ENCODE results near the gene PTGDR.

GRCh38 chr14:52296378-52296777 lies 28.9 kb downstream of the PTGDR start:
- TF ChIP-seq, protein P1, sequence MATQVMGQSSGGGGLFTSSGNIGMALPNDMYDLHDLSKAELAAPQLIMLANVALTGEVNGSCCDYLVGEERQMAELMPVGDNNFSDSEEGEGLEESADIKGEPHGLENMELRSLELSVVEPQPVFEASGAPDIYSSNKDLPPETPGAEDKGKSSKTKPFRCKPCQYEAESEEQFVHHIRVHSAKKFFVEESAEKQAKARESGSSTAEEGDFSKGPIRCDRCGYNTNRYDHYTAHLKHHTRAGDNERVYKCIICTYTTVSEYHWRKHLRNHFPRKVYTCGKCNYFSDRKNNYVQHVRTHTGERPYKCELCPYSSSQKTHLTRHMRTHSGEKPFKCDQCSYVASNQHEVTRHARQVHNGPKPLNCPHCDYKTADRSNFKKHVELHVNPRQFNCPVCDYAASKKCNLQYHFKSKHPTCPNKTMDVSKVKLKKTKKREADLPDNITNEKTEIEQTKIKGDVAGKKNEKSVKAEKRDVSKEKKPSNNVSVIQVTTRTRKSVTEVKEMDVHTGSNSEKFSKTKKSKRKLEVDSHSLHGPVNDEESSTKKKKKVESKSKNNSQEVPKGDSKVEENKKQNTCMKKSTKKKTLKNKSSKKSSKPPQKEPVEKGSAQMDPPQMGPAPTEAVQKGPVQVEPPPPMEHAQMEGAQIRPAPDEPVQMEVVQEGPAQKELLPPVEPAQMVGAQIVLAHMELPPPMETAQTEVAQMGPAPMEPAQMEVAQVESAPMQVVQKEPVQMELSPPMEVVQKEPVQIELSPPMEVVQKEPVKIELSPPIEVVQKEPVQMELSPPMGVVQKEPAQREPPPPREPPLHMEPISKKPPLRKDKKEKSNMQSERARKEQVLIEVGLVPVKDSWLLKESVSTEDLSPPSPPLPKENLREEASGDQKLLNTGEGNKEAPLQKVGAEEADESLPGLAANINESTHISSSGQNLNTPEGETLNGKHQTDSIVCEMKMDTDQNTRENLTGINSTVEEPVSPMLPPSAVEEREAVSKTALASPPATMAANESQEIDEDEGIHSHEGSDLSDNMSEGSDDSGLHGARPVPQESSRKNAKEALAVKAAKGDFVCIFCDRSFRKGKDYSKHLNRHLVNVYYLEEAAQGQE (IDR thresholded peaks at IDR 0.05; ENCODE audit: unreplicated experiment) = no peak
- TF ChIP-seq, protein P2, sequence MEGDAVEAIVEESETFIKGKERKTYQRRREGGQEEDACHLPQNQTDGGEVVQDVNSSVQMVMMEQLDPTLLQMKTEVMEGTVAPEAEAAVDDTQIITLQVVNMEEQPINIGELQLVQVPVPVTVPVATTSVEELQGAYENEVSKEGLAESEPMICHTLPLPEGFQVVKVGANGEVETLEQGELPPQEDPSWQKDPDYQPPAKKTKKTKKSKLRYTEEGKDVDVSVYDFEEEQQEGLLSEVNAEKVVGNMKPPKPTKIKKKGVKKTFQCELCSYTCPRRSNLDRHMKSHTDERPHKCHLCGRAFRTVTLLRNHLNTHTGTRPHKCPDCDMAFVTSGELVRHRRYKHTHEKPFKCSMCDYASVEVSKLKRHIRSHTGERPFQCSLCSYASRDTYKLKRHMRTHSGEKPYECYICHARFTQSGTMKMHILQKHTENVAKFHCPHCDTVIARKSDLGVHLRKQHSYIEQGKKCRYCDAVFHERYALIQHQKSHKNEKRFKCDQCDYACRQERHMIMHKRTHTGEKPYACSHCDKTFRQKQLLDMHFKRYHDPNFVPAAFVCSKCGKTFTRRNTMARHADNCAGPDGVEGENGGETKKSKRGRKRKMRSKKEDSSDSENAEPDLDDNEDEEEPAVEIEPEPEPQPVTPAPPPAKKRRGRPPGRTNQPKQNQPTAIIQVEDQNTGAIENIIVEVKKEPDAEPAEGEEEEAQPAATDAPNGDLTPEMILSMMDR (conservative IDR thresholded peaks at IDR 0.05; ENCODE audit: low read depth in 2 of 2) = no peak

All from GM23338 (cell line).